ENCODE data around the gene ALG8. TPM values are rescaled to one million over a fixed set of nuclear protein-coding genes. Genes with fewer than 3 reads are reported as not detected.

ALG8 gene
- total and polyA plus RNA-seq, 8 donors: 32.2 to 58.7 (median 49.8) TPM

DNA sequence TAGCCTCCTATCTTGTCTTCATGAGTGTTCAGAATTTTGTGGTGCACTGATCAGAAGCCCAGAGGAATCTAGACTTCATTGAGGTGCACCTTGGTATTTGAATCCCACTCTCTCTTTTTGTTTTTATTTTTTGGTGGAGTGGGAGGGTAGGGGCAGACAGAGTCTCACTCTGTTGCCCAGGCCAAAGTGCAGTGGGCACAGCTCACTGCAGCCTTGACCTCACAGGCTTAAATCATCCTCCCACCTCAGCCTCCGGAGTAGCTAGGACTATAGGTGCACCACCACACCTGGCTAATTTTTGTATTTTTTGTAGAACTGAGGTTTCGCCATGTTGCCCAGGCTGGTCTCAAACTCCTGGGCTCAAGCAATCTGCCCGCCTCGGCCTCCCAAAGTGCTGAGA lies 10.9 kb upstream of the ALG8 start:
- Histone ChIP-seq H3K36me3 (no peaks in the 10 kb centered on the region), H3K9me3 (no peaks in the 10 kb centered on the region), H3K4me1 (no peaks in the 10 kb centered on the region), H3K27me3 (no peaks in the 10 kb centered on the region), H3K27ac (no peak overlapping the region), H3K4me3 (no peak overlapping the region)
- no peak for ATAC-seq
- TF ChIP-seq, protein P1, sequence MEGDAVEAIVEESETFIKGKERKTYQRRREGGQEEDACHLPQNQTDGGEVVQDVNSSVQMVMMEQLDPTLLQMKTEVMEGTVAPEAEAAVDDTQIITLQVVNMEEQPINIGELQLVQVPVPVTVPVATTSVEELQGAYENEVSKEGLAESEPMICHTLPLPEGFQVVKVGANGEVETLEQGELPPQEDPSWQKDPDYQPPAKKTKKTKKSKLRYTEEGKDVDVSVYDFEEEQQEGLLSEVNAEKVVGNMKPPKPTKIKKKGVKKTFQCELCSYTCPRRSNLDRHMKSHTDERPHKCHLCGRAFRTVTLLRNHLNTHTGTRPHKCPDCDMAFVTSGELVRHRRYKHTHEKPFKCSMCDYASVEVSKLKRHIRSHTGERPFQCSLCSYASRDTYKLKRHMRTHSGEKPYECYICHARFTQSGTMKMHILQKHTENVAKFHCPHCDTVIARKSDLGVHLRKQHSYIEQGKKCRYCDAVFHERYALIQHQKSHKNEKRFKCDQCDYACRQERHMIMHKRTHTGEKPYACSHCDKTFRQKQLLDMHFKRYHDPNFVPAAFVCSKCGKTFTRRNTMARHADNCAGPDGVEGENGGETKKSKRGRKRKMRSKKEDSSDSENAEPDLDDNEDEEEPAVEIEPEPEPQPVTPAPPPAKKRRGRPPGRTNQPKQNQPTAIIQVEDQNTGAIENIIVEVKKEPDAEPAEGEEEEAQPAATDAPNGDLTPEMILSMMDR (IDR thresholded peaks at IDR 0.05): no peak
- no peak for DNase-seq
- intact Hi-C loops (cut with DNase I): no loop called here

DNA sequence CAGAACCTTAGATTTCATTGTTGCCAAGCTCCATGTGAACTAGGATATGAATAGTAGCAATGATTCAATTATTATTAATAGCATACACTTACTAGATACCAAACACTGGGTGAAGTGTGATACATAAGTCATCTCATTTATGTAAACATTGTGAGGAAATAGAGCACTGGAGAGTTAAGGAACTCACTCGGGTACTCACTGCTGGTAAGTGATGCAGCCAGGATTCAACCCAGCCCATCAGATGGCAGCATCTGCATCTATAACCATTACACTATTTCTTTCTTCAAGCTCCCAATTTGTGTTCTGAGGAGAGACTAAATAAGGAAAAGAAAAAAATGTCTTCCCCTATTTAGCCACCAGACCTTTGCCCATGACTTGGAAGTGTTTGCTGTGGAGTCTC lies 10.2 kb upstream of the ALG8 start:
- intact Hi-C loops (cut with DNase I): no loop called here
- peak in 1 of 4 donors; percentile 32 for DNase-seq
- Histone ChIP-seq H3K27ac (no peak overlapping the region), H3K4me1 (no peaks in the 10 kb centered on the region), H3K27me3 (no peaks in the 10 kb centered on the region), H3K36me3 (no peaks in the 10 kb centered on the region), H3K9me3 (no peaks in the 10 kb centered on the region), H3K4me3 (no peak overlapping the region)
- ATAC-seq: peak; percentile 54
- TF ChIP-seq, protein P1 (IDR thresholded peaks at IDR 0.05): no peak

DNA sequence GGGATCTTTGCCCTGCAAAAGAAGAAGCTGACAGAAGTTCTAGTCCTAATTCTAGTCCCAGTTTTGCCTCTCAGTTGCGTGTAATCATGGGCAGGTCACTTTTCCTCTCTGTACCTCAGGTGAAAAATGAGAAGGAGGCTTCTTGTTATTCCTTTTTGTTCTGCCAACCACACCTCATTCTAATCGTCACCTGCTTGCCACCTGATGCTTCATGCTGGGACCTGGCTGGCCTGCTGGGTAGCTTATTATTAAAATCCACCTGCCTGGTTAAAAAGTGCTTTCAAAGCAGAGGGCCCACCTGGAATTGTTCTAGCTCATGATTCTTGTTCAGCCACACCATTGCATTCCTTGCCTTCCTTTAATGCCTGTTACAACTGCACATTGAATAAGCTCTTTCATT lies 8.4 kb upstream of the ALG8 start:
- H3K36me3 ChIP-seq: no peaks in the 10 kb centered on the region
- intact Hi-C loops (cut with DNase I): no loop called here
- H3K27me3 ChIP-seq: no peaks in the 10 kb centered on the region
- H3K27ac ChIP-seq: no peak overlapping the region
- no peak for DNase-seq
- no peaks in the 10 kb centered on the region for H3K9me3 ChIP-seq
- no peak overlapping the region for H3K4me3 ChIP-seq
- ATAC-seq: no peak
- TF ChIP-seq, protein P1 (IDR thresholded peaks at IDR 0.05): no peak
- H3K4me1 ChIP-seq: no peaks in the 10 kb centered on the region

DNA sequence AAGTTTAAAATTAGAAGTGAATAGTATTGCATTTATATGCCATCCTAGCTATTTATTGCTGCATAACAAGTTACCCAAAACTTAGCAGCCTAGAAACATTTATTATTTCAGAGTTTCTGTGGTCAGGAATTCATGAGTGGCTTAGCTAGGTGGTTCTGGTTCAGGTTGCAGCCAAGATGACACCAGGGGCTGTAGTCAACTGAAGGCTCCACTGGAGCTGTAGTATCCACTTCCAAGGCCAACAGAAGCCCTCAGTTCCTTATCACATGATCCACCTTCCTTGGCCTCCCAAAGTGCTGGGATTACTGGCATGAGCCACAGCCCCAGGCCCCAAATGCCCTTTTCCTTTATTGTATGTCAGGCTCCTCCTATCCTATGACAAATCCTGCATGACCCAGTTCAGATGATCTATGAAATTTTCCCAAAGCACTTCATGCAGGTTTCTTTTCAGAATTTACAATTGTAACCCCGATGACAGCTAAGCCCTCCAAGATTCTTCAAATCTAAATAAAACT lies 6.1 kb upstream of the ALG8 start:
- ATAC-seq (no peak), DNase-seq (no peak)
- H3K4me1 ChIP-seq: peaks cover 0 to under 1% of the 10 kb centered on the region in 2 donors
- TF ChIP-seq, protein P1 (IDR thresholded peaks at IDR 0.05): no peak
- no peaks in the 10 kb centered on the region for H3K9me3 ChIP-seq
- intact Hi-C loops (cut with DNase I): no loop called here
- no peak overlapping the region for H3K4me3 ChIP-seq
- no peak overlapping the region for H3K27ac ChIP-seq
- H3K36me3 ChIP-seq: no peaks in the 10 kb centered on the region
- no peaks in the 10 kb centered on the region for H3K27me3 ChIP-seq

DNA sequence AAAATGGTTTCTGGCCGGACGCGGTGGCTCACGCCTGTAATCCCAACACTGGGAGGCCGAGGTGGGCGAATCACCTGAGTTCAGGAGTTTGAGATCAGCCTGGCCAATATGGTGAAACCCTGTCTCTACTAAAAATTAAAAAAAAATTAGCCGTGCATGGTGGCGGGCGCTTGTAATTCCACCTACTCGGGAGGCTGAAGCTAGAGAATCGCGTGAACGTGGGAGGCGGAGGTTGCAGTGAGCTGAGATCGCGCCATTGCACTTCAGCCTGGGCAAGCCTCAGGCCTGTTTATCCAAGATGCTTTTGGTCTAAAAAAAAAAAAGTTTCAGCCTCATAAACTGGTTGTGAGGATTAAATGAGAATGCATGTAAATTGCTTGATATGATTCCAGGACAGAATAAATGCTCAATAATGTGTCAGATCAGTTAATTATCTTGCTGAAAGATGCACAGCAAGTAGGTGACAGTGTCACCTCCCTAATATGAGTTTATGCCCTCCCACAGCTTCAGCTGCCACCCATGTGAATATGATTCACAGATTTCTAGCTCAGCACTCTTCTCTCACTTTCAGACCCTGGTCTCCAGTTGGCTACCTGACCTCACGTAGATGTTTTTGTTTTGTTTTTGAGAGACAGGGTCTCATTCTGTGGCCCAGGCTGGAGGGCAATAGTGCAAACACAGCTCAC lies 1.1 kb upstream of the ALG8 start:
- H3K4me3 ChIP-seq: peak overlapping the region; percentile 60 to 82
- no peaks in the 10 kb centered on the region for H3K9me3 ChIP-seq
- no peak for ATAC-seq
- H3K27ac ChIP-seq: no peak overlapping the region
- H3K36me3 ChIP-seq: peaks cover 0 to 8% of the 10 kb centered on the region in 2 donors
- intact Hi-C loops (cut with DNase I): no loop called here
- H3K4me1 ChIP-seq: peaks cover 0 to 22% of the 10 kb centered on the region in 2 donors
- TF ChIP-seq, protein P1 (IDR thresholded peaks at IDR 0.05): no peak
- H3K27me3 ChIP-seq: no peaks in the 10 kb centered on the region
- DNase-seq: no peak
